ENCODE data around the gene UPF3A.

DNA sequence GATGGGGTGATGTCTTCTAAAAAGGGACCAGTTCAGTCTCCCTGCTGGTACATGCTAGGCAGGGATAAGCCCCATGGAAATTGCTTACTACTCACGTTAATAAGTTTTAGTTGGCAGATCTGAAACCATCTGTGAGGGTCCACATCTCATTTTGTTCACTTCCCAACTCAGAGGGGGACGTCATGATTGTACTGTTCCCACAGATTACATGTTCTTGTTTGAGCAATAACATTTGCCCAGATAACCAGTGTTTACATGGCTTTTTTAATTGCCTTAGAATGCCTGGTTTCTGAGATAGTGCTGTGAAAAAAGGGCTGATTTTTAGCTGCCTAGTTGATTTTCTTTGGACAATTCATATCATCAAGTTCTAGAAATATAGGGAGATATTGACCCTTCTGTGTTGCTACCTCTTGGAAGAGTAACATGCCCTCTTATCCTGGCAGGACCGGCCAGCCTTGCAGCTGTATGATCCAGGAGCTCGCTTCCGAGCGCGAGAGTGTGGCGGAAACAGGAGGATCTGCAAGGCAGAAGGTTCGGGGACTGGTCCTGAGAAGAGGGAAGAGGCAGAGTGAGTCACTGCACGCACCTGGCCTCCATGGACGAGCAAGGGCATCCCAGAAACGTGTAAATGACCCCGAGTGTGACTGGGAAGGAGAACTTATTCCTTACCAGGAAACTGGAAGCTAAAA lies 23.1 kb downstream of the UPF3A start:
- TF ChIP-seq, protein P1, sequence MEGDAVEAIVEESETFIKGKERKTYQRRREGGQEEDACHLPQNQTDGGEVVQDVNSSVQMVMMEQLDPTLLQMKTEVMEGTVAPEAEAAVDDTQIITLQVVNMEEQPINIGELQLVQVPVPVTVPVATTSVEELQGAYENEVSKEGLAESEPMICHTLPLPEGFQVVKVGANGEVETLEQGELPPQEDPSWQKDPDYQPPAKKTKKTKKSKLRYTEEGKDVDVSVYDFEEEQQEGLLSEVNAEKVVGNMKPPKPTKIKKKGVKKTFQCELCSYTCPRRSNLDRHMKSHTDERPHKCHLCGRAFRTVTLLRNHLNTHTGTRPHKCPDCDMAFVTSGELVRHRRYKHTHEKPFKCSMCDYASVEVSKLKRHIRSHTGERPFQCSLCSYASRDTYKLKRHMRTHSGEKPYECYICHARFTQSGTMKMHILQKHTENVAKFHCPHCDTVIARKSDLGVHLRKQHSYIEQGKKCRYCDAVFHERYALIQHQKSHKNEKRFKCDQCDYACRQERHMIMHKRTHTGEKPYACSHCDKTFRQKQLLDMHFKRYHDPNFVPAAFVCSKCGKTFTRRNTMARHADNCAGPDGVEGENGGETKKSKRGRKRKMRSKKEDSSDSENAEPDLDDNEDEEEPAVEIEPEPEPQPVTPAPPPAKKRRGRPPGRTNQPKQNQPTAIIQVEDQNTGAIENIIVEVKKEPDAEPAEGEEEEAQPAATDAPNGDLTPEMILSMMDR (IDR thresholded peaks at IDR 0.05; ENCODE audit: low read depth, low read length), result no peak
- TF ChIP-seq EZH2phosphoT487 (IDR thresholded peaks at IDR 0.05; ENCODE audit: low read depth), result no peak
